Pons (tissue), 1 donor: ENCODE measurements around the gene PFDN1.

Experiments used
- DNase-seq: peaks from one replicate; pipeline ENCODE4 v3.0.0-alpha.2; 2016; ENCODE audit warnings: low spot score

PFDN1 gene

DNA sequence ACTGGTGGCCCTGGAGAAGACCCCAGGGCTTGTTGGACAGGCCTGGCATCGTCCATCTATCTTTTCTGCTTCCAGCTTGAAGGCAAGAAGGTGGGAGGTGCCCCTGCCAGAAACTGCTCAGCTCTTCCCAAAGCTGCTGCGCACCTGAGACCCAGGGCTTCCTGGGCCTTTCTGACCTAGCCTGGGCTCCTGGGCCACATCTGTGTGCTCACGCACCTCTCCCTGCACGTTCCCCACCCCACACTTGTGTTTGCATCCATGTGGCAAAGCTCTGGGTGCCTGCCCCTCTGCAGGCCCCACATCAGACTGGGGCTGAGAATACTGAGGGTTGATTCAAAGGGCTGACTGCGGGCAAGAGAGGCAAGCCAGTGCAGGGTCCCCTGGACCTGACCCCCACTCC, 63.4 kb downstream of the PFDN1 start:
- DNase-seq: no peak

DNA sequence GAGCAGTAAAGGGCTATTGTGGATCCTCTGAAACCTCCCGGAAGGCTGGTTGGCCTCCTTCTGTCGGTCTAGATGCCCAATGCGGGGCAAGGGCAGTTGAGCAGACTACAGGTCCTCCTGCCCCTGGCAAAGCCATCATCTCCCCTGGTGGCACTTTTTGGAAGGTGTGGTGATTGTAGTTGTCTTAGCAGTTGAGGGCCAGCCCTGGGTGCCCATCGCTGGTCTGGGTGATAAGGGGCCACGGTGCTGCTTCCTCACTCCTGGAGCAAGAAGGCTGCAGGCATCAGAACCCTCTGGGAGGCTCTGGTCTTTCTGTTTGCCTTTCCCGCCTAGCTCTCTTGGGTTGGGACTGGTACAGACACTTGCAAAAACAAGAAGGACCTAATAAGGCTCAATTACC, 64.1 kb downstream of the PFDN1 start:
- DNase-seq: no peak

DNA sequence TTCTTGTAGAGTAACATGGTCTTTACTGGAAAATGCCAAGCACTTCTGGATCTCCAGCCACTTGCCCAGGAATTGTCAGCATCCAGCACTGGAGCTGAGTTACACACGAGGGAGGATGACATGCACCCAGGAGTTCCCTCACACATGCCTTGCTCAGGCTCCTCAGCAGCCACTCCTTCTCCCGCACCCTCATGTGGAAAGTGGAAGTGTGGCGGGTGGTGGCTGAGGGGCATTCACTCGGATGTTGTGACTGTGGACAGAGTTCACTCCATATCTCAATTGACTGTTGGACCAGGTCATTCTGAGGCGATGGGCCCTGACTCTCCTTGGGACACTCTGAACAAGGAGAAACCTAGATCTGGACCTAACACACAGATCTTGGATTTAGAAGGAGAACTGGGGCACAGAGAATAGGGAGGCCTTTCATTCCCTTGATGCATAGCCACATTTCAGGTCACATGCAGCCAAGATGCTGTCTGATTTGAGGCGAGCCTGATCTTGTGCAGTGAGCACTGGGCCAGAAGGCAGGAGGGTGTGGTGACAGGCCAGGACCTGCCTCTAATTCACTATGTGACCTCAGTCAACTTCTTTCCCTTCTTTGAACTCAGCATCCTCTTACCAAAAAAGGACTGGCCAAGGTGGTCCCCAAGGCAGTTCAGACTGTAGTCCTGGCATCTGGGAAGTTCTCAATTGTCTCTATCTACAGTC, 65.9 kb downstream of the PFDN1 start:
- DNase-seq: no peak

DNA sequence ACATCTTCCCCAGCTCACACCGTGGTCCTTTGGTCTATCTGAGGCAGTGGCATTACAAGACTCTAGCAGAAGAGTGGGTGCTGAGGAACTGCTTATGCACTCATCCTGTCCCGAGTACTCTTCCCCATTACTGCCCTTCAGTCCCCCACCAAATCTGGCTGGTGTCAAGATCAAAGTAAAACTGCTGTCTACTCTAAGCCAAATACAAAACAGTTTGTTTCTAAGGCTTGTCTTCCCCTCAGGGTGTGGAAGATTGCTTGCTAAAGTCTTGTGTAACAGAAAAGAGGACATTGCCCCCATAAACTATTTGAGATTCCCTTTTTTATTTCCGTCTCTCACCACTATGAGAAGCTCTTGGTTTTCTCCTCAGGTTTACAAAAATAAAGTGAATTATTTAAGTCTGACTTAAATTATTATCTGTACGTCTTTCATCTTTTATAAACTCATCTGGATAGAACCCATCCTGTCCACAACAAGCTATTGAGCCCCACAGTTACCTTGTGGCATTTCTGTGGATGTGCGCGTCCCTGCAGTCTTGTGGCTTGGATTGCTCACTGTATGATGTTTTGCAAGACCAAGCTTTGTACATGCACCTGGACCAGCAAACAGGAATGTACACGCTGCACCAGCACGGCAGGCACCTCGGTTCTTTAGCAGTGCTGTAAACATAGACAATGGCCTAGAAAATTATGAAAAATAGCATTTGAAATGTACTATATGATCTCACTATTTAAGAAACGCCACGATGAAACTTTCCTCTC, 66.9 kb downstream of the PFDN1 start:
- no peak for DNase-seq

DNA sequence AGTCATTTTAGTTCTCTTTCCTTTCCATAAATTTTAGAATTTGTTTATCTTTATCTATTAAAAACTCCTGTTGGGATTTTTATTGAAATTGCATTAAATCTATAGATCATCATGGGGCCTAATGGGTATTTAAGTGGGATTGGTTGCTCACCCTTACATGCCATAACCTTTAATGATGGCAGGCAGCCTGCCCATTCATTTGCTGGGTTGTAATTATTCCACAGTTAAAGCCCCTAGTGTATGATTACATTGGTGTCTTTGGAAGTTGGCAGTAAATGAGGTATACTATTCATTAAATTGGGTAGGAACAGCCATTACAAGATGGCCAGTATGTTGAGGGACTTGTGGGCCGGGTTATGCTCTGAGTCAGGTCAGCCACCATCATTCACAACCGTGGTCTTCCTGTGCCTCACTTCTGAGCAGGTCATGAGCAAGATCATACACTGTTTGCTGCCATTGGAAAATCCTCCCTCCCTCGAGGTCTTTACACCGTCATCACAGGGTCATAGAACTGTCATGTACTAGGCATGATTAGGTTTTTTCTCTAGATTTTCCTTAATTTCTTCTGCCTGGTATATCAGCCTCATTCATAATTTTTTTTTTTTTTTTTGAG, 68.4 kb downstream of the PFDN1 start:
- no peak for DNase-seq

DNA sequence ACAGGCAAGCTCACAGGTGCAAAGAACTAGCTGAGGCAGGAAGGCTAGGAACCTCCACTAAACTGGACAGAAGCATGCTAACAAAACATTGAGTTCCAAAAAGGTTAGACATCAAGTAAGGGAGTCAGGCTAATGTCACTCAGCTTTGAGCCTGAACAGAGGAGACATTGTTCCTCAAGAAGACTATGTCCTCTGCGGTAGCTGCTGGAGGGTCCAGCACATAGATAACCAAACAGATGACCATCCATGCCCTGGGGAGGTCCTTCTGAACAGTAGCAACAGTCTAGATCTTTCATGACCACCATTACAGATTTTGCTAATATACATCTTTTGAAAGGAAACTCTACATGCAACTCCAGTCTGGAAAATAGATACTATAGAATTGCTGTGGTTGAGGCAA, 70.2 kb downstream of the PFDN1 start:
- no peak for DNase-seq

DNA sequence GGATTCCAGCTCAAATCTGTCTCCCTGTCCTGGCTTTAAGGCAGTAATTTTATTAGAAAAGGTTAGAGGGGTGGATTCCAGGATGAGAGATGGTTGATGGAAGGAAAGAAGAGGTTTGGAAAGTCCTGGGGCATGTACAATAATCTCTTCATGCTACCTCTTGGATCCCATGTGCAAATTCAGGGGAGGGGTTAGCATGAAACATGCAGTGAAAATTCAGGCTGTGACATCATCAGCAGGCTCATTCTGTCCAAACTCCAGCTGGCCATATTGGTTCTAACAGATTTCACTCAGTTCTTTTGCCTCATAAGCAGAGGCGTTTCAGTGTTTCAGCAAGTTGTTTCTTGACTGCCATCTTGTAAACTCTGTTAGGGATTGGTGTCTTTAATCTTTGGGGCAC, 72.5 kb downstream of the PFDN1 start:
- DNase-seq: no peak

DNA sequence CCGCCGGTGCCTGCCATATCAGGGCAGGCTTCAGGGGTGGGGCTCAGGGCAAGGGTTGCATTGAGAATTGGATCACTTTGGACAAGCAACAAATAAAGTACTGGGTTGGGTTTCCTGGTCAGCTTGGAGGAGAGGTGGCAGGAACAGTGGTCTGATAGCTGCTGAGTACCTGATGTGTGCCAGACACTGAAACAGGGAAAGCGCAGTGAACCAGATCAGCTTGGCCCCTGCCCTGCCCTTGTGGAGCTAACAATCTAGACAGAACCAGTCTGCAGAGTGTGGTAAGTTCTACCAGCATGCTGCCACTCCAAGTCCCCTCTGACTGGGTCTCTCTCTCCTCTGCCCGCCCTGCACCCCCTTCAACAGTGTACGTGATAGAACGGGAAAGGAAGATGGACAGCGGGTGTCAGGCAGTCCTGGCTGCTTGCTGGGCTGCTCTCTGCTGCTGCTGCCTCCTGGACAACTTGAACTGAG, 74.5 kb downstream of the PFDN1 start:
- DNase-seq: no peak

DNA sequence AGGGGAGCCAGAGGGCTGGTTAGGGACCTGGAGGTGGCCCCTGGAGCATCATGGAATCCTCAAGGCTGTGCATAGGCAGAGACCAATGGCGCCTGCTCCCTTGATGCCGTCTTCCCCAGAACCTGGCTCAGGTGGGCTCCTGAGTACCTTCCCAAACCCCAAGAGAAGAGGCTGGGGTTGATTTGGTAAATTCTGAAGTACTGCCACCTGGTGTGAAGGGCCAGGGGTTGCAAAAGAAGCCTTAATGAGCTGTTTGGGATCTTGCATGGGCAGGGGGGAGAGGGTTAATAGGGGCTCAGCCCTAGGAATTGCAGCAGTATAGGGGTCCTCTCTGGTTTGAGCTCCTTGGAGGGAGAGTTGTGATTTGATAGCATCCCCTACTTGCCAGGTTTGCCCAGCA, 75.9 kb downstream of the PFDN1 start:
- no peak for DNase-seq

DNA sequence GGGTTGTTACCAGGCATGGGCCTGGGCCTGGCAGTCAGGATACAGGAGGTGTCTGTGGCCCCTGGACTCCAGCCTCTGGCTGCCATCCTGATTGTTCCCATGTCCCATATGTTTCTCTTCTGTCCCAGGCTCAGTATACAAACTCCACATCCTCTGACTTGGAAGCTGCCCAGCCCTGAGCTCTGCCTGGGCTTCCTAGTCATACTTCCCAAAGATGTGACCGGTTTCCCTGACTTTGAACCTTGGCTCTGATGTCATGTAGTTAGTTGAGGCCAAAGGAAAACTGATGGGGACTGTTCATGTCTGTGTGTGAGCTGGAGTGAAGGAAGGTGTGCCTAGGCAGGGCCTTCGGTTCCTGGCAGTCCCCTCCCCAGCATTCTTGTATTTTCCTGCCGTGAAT, 77.5 kb downstream of the PFDN1 start:
- no peak for DNase-seq

DNA sequence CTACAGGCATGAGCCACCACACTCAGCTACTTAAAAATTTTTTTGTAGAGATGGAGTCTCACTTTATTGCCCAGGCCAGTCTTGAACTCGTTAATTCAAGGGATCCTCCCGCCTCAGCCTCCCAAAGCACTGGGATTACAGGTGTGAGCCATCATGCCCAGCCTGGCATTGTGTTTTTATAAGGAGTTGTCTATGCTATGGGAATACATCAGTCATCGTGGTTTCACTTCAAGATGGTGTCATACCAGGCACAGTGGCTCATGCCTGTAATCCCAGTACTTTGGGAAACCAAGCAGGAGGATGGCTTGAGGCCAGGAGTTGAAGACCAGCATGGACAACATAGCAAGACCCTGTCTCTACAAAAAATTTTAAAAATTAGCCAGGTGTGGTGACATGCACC, 78.2 kb downstream of the PFDN1 start:
- DNase-seq: no peak

DNA sequence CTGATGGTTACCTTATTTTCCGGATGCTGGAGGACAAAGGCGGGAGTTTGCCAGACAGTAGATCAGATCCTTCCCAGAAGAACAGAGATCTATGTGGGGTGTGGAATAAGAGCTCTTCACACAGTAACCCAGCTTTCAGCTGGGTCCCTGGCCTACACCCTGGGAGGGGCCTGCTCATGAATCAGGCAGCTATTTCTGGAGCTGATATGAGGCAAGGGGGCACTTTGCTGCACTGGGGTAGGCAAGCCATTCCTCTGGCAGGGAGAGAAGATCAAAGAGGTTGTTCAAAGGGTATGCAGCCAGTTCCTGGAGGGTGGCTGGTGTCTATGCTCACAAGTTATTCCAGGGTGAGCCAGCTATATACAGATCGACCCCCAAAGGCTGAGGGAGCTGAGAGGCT, 79.3 kb downstream of the PFDN1 start:
- DNase-seq: no peak

DNA sequence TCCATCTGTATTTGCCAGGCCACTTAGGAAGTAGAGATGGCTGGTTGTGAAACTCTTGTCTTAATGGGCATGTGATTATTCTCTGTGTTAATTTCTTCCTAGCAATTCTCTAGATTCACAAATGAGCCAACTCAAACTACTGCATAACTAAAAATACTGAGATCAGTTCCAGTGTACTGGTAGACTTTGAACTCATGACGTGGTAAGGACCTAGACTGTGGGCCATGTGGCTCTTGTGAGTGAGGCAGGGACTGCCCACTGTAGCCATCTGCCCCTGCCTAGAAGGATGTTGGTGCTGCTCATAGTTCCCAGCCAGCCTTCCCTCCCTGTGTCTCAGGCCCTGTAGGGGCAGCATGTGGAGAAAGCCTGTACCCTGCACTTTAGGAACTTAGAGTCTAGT, 80.5 kb downstream of the PFDN1 start:
- DNase-seq: no peak

DNA sequence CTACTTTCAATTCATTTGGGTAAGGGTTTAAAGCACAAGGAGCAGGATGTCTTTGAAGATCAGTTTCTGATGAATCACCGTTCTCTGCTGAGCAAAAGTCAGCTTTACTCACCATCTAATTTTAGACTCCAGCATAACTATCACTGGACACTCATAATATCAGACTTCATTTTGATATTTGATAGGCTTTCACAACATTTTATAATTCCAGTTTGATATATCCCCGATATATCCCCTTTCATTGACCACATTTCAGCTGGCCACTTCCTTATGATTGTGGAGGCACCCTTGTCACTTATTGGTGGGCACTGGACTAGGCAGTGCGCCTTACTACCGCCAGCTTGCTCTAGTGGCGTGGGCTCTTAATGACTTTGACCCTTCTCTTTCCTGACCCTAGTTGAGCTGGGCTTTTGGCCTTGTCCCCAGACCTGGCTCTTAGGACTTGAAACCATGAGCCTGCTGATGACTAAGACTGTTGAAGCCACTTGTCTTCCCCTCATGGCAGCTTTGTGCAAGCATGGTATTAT, 81.1 kb downstream of the PFDN1 start:
- DNase-seq: no peak

DNA sequence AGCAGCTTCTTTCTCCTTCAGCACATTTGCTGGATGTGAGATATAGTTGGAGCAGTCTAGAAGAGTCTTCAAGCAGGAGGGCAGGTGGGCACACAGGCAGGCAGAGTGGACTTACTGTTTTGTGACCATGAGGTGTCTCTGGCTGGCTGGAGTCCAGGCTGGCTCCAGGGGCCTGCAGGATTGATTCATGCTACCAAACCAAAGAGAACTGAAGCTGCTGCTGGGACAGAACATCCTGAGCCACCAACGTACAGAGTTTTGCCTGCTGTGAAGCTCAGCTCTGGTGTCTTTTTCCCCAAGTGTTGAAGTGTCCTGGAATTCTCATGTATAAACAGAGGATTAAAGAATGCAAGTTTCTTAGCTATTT, 82.2 kb downstream of the PFDN1 start:
- no peak for DNase-seq

DNA sequence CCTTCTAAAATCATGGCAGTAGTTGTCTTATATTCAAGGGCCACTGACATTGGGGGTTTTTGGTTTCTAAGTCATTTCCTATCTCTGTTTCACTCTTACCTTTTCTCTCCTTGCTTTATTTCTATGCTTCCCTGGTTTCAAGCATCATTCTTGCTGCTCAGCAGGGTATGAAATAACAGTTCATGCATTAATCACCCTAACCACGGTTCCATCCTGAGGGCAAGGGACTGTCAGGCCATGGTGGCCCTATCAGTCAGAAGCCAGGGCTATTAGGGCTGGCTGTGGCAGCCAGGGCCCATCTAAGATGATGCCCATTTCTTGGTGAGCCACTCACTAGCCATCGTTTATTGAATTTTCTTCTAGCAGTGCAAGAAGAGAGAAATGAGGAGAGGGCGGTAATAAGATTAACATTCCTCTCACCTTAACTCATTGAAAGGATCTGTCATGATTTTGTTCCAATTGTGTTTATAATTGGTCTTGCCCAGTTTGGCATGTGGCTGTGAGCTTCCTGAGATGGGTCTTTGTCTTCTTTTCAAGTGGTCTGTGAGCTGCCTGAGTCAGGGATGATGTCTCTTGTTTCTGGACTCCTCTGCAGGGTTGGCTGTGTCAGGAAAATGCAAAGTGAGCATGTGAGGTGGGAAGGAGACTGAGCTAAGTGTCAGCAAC, 82.7 kb downstream of the PFDN1 start:
- no peak for DNase-seq

DNA sequence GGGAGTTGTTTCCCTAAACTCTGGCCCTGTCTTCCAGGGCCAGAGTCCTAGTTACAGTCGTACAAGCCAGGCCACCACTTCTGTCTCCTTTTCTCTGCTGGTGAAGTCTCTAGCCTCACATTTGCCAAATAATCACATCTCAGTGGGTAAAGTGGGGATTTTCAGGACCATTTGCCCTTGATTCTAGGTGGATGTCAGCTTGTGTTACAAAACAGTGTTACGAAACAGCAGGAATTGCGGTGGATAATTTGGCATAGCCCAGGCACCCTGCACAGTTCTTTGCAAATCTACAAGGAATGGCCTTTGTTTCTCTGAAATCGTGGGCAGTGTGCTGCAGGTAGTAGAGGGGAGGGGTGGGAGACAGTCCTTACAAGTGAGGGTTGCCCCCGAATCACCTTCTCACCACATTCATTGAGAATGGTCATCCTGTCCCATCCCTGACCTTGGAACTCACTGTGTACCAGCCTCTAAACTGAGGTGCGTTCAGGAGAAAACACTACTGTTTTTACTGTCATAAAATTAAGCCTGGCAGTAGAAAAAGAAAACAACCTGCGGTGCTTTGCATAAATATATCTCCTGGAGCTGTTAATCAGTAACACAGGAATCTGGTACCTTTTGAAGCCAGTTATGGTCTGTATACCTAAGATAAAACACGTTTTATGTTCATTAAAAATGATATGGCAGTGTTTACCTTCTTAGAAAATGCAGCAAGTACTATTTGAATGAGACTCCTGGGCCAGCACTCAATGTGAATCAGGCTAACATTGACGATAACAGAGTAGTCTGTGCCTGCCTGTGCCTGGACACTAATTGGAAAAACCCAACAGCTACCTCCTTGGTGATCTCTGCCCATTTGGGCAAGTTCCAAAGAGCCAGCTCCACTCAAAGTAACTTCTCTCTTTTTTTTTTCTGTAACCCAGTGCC, 83.6 kb downstream of the PFDN1 start:
- no peak for DNase-seq

DNA sequence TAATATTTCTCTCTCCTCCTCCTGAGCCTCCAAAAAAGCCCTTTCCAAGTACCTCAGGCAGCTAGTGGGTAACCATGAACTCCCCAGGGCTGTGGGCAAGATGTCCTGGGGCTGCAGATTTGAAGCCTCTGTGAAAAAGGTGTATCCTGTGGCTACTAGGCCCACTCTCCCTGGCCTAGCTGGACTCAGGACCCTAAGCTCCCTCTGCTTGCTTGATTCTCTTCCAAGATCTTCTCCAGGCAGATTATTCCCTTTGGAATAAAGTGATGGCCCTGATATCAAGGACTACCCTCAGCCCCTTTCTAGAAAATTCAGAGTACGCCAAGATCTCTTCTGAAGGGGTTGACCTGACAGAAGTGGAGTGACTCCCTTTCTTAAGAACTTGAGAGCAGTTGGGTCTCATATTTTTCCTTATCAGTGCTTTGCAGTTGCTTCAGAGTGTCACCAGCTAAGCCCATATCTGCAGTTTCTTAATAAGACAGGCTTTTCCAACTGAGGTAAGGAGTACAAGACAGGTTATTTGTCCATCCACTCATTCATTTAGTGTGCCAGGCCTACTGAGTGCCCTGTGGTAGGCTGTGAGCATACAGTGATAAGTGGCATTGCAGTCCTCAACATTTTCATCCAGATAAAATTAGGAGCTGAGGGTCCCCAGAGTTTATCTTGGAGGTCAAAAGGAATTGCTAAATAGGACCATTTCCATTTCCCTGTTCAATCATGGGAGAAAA, 85.4 kb downstream of the PFDN1 start:
- DNase-seq: no peak

DNA sequence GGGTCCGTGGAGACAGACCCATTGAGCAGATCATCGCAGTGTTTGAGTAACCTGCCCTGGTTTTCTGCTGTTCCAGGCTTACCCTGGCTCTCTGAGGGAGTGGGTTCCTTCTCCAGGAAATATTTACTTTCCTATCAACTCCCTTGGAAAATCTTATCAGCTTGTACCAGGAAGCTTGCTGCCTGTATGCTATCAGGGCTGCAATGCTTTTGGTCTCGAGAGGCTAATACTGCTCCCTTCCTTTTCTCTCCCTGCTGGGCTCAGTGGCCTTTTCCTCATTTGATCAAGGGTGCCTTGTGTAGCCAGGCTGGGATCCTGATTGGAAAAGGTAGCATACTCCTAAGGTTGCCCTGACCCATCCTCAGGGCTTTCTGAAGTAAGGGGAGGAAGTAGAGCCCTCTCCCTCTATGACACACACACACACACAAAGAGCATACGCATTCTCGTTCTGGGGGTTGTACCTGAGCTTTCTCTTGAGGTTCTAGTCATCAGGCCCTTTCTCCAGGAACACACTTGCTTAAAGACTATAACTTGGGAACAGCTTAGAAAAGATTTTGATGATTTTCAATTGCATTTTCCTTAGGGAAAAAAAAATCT, 86.3 kb downstream of the PFDN1 start:
- no peak for DNase-seq

DNA sequence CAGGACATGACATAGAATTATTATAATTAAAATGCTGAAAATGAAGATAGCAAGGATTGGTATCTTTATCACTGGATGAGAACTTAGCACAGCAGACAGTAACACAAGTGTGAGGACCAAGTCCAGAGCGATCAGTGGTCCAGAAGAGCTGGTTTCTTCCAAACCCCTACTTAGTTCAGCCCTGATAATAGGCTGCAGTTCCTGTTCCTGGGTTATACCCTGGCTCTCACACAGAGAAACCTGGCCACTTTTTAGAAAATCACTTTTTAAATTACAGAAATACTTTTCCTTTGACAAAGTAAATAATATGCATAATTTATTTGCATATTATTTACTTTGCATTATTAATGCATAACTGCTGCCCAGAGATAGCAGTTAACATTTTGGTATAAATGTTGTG, 87.6 kb downstream of the PFDN1 start:
- DNase-seq: no peak
